HFF-Myc (cell line): ENCODE results near the gene SSX2IP.

Experiments used
- DNase-seq: peaks from one replicate; pipeline ENCODE4 v3.0.0-alpha.2; 2011; ENCODE audit warnings: low read depth; ENCODE audit errors: extremely low read depth
- H3K4me3 ChIP-seq: replicated peaks from 2 replicates; pipeline ENCODE4 v1.5.1; 2011; ENCODE audit warnings: low read depth, mild to moderate bottlenecking, control low read depth, low read length
- TF ChIP-seq, protein P1 (sequence below): IDR thresholded peaks from 2 replicates; pipeline ENCODE4 v1.5.1; 2012; ENCODE audit warnings: mild to moderate bottlenecking, low read depth, low read length, control low read depth; ENCODE audit errors: missing control alignments

The SSX2IP gene

DNA sequence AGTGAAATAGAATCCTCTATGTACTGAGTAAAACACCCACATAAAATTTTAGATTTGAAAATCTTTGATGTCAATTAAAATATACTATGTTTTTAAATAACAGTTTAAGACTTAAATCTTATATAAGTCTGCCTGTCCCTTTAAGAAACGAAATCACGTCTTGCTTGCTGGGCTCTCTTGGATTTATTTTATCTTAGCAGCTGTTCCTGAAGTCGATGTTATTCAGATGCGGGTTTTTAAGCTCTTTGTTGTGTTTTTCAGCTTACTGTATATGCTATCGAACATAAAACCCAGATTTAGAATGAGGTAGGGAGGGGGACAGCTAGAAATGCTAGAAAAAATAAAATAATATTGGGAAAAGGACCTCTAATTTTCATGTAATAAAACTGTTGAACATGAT, 11.1 kb upstream of the SSX2IP start:
- H3K4me3 ChIP-seq, result no peak overlapping the region
- TF ChIP-seq, protein P1, sequence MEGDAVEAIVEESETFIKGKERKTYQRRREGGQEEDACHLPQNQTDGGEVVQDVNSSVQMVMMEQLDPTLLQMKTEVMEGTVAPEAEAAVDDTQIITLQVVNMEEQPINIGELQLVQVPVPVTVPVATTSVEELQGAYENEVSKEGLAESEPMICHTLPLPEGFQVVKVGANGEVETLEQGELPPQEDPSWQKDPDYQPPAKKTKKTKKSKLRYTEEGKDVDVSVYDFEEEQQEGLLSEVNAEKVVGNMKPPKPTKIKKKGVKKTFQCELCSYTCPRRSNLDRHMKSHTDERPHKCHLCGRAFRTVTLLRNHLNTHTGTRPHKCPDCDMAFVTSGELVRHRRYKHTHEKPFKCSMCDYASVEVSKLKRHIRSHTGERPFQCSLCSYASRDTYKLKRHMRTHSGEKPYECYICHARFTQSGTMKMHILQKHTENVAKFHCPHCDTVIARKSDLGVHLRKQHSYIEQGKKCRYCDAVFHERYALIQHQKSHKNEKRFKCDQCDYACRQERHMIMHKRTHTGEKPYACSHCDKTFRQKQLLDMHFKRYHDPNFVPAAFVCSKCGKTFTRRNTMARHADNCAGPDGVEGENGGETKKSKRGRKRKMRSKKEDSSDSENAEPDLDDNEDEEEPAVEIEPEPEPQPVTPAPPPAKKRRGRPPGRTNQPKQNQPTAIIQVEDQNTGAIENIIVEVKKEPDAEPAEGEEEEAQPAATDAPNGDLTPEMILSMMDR, result no peak
- no peak for DNase-seq

DNA sequence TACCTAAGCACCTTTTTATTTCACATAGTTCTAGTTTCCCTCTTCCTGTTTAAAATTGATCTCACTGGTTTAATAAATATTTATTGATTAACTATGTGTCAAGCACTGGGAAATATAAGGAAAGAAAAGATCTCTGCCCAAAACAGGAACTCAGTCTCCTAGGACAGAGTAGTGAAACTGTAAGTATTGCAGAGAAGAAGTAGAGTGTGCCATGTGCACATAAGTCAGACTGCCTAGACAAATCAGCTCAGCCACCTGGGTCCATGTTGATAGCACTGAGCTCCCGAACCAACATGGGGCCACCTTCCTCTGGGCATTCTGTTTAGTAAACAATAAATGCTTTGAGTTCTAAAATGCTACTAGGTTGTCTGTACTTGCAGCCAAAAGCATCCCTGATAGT, 9.8 kb upstream of the SSX2IP start:
- no peak for DNase-seq
- no peak overlapping the region for H3K4me3 ChIP-seq
- TF ChIP-seq, protein P1, result no peak

DNA sequence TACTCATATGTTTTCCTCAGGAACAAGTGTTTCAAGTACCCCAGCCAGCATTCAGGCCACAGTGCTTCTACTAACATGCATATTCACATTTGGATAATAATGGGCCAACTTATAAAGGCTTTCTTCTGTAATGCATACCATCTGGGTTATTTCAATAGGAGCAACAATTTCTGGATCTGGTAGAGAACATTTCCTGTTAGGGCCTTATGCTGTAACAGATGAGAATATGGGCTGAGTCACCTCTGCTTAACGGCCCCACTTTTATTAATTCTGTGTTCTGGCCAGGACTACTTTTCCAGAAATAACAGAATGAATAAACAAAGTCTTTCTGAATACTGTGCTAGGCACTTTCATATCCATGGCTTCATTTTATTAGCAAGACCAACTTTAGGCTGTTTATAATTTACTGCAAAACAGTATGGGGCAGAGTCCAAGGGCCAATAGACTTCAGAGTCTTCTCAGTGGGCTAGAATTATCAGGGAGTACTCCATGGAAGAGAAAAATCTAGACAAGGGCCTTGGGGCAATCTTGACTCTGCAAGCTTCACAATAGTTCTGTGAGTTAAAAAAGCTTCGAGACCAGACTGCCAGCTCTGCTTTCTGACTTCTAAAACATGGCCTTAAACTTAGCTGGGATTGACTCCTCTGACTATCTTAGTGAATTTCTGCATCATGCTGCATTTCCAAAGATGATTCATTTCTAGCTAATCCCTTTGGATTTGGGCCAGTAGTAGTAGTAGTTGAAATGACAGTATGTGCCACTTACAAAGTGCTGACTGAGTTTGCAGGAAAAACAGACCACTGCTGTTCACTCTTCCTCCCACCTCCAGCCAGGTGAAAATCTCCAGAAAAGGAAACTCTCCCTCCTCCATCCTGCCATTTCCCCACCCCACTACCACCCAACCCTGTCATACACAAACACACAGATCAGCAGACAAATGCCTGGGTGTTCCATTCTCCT, 8.2 kb upstream of the SSX2IP start:
- TF ChIP-seq, protein P1, result no peak
- peak; percentile 94 for DNase-seq
- no peak overlapping the region for H3K4me3 ChIP-seq

DNA sequence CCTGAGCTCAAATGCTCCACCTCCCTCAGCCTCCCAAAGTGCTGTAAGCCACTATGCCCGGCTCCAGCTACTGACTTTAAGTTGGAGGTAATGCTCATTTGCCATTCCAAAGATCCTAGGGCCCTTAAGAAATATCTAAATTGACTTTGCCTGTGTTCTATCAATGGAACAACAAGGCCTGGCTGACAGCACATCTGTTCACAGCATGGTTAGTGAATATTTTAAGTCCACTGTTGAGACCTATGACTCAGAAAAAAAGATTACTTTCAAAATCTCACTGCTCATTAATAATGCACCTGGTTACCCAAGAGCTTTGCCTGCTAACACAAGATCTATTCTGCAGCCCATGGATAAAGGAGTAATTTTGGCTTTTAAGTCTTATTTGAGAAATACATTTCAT, 3.5 kb upstream of the SSX2IP start:
- no peak for DNase-seq
- TF ChIP-seq, protein P1, result no peak
- H3K4me3 ChIP-seq, result no peak overlapping the region

DNA sequence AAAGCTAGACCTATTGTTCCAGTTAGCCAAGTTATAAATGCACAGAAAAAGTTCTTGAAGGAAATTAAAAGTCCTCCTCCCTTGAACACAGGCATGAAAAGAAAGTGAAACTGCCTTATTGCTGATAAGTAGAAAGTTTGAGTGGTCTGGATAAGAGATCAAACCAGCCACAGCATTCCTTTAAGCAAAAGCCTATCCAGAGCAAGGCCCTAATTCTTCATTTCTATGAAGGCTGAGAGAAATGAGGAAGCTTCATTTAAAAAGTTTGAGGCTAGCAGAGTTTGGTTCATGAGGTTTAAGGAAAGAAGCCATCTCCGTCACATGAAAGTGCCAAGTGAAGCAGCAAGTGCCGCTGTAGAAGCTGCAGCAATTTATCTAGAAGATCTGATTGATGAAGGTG, 2.7 kb upstream of the SSX2IP start:
- TF ChIP-seq, protein P1, result no peak
- H3K4me3 ChIP-seq, result no peak overlapping the region
- DNase-seq, result no peak

DNA sequence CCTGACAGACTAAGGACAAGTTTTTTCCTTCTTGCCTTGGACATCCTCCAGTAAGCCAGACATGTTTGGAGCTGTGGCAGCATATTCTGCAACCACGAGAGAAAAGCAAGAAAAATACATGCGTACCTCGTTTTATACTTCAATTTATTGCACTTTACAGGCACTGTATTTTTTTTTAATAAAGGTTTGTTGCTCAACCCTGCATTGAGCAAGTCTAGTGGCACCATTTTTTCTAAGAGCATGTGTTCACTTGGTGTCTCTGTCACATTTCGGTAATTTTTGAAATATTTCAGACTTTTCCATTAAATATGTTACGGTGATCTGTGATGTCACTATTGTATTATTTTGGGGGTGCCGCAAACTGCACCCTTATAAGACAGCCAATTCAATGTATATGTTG, 2.1 kb upstream of the SSX2IP start:
- TF ChIP-seq, protein P1, result no peak
- no peak overlapping the region for H3K4me3 ChIP-seq
- no peak for DNase-seq
